HG02970 (cell line): ENCODE measurements around the gene BRAF.
"Not testable (repeated sequence)": the region's sequence is repeated elsewhere in the genome, so short reads cannot be mapped to it uniquely, and the experiment has no call there.

ENCODE experiments used
- ATAC-seq: cut with Tn5 transposase; IDR thresholded peaks from one replicate; pipeline ENCODE4 v1.9.1; 2021; ENCODE audit warnings: mild to moderate bottlenecking, moderate library complexity, moderate number of reproducible peaks; ENCODE audit not compliant: unreplicated experiment, low FRiP score

BRAF gene

DNA sequence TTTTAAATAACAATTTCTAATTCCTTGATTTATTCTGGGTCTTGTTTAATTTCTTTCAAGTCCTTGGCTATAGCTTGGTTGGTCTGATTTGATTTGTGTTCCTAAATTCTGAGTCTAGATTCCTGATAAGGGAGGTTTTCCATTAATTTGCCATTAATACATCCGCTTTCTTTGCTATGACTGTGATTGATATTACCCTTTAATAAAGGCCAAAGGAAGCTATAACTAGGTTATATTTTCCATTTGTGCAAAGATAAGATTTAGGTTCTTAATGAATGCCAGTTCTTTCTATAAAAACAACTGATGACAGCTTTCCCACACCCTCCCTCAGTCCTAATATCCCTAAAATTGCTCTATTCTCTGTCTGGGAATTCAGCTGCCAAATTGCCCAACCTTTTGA lies 200.0 kb downstream of the BRAF start:
- ATAC-seq = no peak

- ATAC-seq = no peak
Measured at GRCh38 chr7:140723574-140723973, 201.2 kb downstream of the BRAF start.

DNA sequence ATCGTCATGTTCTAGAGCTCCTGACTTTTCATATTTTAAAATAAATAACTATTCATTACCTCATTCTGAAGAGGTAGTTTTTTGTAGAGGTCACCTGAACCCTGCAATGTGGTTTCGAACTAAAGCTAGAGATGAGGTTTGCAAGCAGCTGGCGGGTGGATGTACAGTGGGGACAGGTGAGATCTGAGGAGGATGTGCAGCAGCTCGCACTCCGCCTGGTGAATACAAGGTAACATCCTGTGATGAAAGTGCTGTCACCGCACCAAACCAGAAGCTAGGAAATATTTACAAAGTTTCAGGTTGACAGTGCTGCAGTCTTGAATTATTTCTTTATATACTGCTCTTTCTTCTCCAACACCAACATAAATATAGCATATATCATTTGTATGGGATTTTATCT lies 201.7 kb downstream of the BRAF start:
- ATAC-seq = no peak

GRCh38 chr7:140722254-140722653 lies 202.5 kb downstream of the BRAF start:
- ATAC-seq = no peak

GRCh38 chr7:140719721-140720120 lies 205.0 kb downstream of the BRAF start:
- no peak for ATAC-seq

DNA sequence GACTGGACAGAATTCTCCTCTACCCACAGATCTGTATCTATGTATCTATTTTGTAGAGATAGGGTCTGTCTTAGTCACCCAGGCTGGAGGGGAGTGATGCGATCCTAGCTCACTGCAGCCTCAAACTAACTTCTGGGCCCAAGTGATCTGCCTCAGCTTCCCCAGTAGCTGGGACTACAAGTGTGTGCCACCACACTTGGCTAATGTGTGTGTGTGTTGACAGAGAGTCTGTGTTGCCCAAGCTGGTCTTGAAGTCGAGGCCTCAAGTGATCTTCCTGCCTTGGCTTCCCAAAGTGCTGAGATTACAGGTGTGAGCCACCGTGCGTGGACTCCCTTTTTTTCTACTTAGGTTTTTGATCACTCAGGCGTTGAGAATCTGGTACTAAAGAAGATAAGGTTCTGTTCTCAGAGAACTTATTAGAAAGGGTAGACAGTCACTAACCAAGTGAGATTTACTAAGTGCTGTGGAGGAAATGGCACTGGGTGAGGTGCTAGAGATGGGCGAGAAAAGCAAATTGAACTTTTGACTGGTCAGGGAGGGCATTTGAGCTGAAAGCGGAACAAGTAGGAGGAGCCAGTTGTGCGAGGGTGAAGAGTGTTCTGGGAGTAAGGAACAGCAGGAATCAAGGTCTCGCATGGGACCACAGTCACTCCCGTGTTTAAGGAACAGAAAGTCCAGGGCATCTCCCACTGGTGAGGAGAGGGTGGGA lies 210.2 kb downstream of the BRAF start:
- no peak for ATAC-seq

DNA sequence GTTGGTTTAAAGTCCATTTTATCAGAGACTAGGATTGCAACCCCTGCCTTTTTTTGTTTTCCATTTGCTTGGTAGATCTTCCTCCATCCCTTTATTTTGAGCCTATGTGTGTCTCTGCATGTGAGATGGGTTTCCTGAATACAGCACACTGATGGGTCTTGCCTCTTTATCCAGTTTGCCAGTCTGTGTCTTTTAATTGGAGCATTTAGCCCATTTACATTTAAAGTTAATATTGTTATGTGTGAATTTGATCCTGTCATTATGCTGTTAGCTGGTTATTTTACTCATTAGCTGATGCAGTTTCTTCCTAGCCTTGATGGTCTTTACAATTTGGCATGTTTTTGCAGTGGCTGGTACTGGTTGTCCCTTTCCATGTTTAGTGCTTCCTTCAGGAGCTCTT lies 212.3 kb downstream of the BRAF start:
- not testable (repeated sequence) for ATAC-seq

GRCh38 chr7:140708764-140709163 lies 216.0 kb downstream of the BRAF start:
- not testable (repeated sequence) for ATAC-seq

- ATAC-seq = no peak
Measured at GRCh38 chr7:140707132-140707531, 217.6 kb downstream of the BRAF start.

DNA sequence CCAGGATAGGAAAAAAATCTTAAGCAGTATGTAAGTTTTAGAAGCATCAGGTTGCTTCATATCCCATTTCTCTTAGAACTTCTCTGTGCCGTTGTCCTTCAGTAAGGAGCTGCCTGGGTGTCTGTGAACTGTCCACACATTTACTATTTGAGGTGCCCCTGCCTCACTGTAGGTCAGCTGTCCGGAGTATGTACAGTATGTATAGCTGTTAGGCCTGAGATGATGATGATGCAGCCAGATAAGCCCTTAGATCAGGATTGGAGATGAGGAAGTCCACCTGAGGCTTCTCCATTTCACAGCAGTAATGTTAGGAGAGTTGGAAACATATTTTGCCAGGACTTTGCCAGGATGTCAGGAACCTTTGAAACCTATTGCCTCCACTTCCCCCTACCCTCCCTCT lies 220.5 kb downstream of the BRAF start:
- no peak for ATAC-seq

- ATAC-seq = no peak
Measured at GRCh38 chr7:140702774-140703173, 222.0 kb downstream of the BRAF start.

DNA sequence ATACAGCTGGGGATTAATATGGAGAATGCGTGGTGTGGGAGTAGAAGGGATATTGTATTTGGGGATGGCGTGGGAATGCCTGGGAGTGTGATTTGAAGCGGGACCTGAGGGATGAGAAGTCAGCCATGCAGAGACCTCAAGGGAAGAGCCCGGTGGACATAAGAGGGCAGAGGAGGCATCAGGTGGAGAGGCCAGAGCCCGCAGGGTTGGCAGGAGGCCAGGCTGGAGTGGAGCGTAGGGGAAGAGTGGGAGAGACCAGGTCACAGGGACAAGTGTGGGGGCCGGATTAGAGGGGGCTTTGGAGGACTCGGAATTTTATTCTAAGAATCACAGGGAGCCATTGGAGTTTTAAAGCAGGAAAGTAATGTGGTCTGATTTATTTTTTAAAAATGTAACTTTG lies 226.3 kb downstream of the BRAF start:
- ATAC-seq = no peak

- no peak for ATAC-seq
Measured at GRCh38 chr7:140697447-140698143, 227.1 kb downstream of the BRAF start.

DNA sequence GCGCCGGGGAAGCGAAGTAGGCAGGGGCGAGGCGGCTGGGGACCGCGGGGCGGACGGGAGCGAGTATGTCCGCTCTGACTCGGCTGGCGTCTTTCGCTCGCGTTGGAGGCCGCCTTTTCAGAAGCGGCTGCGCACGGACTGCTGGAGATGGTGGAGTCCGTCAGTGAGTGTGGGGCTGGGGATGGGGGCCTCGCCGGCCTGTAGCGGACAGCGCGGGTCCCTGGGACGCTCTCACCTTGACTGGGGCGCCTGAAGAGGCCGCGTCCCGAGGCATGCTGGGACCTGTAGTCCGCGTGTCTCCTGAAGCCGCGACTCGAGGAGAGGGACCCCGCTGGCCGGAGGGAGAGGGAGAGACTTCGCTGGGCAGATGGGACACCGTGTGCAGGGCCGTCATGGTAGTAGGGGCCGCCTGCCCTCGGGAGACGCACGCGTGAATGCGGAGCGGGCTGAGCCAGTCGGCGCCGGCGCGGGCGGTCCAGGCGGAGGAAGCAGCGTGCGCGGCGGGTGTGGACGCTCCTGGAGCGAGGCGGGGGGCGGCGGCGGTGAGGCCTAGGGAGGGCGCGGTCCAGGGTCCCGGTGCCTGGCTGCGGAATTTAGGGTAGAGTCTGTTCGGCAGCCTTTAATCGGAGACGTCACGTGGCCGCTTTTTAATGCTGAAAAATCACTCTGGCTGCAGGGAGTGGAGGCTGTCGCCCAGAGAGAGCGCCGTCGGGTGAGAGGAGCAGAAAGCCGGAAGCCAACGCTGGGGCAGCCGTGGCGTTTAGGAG lies 227.9 kb downstream of the BRAF start, which contains the start of gene NDUFB2:
Gene NDUFB2 (plus strand): TSS at position 29 of the 767 bp plus-strand sequence. CDS start 37 bp downstream, at position 66.
- ATAC-seq = peak; percentile 74

DNA sequence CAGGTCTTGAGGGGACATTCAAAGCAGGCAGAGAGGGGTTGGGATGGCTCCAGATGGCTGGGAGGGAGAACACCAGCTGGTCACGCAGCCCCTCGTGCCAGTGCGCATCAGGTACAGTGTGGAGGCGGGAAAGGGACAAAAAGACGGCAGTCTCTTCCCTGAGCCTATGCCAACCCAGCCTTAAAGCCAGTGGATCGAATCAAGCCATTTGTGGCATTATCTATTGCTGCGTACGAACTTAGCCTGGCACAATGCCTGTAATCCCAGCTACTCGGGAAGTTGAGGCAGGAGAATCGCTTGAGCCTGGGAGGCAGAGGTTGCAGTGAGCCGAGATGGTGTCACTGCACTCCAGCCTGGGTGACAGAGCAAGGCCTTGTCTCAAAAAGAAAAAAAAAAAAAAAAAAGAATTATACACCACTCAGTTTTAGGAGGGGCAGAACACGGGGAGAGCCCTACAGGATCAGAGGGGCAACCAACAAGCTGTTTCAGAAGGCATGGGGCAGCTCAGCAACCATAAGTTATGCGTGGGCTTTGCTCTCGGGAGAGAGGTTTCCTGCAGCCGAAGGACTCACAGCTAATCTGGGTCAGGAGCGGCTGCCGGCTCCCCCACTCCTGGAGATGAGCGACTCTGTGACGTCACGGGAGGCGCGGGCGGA lies 228.6 kb downstream of the BRAF start:
- peak; percentile 87 for ATAC-seq

GRCh38 chr7:140695381-140695780 lies 229.3 kb downstream of the BRAF start:
- ATAC-seq = no peak

- no peak for ATAC-seq
Measured at GRCh38 chr7:140694592-140694991, 230.1 kb downstream of the BRAF start.

GRCh38 chr7:140693849-140694248 lies 230.9 kb downstream of the BRAF start:
- ATAC-seq = not testable (repeated sequence)

GRCh38 chr7:140691376-140692045 lies 233.2 kb downstream of the BRAF start:
- no peak for ATAC-seq
